Measurements from ENCODE around the gene CD96. TPM values are rescaled to one million over a fixed set of nuclear protein-coding genes. Genes with fewer than 3 reads are reported as not detected.
A peak's percentile ranks its signal among the peaks of the same experiment; 100 is the strongest.

The CD96 gene
- total and polyA plus RNA-seq, 2 experiments from 2014 or later, result 0.91 TPM; not detected in 1

- Mint-ChIP-seq H3K27ac (no peak overlapping the region), H3K4me1 (peaks cover 20% of the 10 kb centered on the region), H3K9me3 (no peaks in the 10 kb centered on the region), H3K27me3 (ENCODE audit: insufficient read depth, low read depth, poor library complexity) (peaks cover 2% of the 10 kb centered on the region), H3K4me3 (no peak overlapping the region), H3K36me3 (ENCODE audit: low read depth) (no peaks in the 10 kb centered on the region)
- ATAC-seq, result no peak
- no peak overlapping the region for H3K4me2 ChIP-seq
- no peak overlapping the region for H3K27ac ChIP-seq (ENCODE audit: low read depth)
- no peak for DNase-seq (ENCODE audit: low spot score)
- no peaks in the 10 kb centered on the region for H3K36me3 ChIP-seq (ENCODE audit: insufficient read depth)
- no peaks in the 10 kb centered on the region for H3F3A ChIP-seq (replicated peaks; ENCODE audit: low read depth)
- no peak for TF ChIP-seq REST (IDR thresholded peaks at IDR 0.05; ENCODE audit: unreplicated experiment)
- TF ChIP-seq EZH2 (IDR thresholded peaks at IDR 0.05; ENCODE audit: low read depth, unreplicated experiment), result no peak
- TF ChIP-seq ETS1 (IDR thresholded peaks at IDR 0.05), result no peak
- TF ChIP-seq POLR2AphosphoS5 (IDR thresholded peaks at IDR 0.05; ENCODE audit: low read depth), result no peak
- TF ChIP-seq JUNB (IDR thresholded peaks at IDR 0.05; ENCODE audit: unreplicated experiment), result no peak
- no peak for TF ChIP-seq EZH2phosphoT487 (IDR thresholded peaks at IDR 0.05; ENCODE audit: unreplicated experiment)
- TF ChIP-seq STAT1 (IDR thresholded peaks at IDR 0.05; ENCODE audit: unreplicated experiment), result no peak
- no peak for TF ChIP-seq ZNF331 (CRISPR knock-in tag; IDR thresholded peaks at IDR 0.05; ENCODE audit: low read depth)
- no peak for TF ChIP-seq NANOG (IDR thresholded peaks at IDR 0.05; ENCODE audit: borderline replicate concordance)
- TF ChIP-seq CREB1 (CRISPR knock-in tag; IDR thresholded peaks at IDR 0.05; ENCODE audit: low read depth), result no peak
- TF ChIP-seq ZNF462 (CRISPR knock-in tag; IDR thresholded peaks at IDR 0.05), result no peak
- TF ChIP-seq ZNF114 (CRISPR knock-in tag; IDR thresholded peaks at IDR 0.05), result no peak
- TF ChIP-seq CTCF (conservative IDR thresholded peaks at IDR 0.05; ENCODE audit: low read depth in 2 of 2), result no peak
- H3K79me2 ChIP-seq (replicated peaks; ENCODE audit: insufficient read depth), result no peaks in the 10 kb centered on the region
- no peaks in the 10 kb centered on the region for H3K27me3 ChIP-seq (ENCODE audit: insufficient read depth)
- 0 out of 2 replicates have a peak, but pooled peaks cover 5% of the 10 kb centered on the region for H3K9me2 ChIP-seq (ENCODE audit: insufficient read depth)
- H4K20me1 ChIP-seq (replicated peaks; ENCODE audit: insufficient read depth), result no peaks in the 10 kb centered on the region
- H3K4me3 ChIP-seq, result no peak overlapping the region
- H2AFZ ChIP-seq, result 0 out of 2 replicates have a peak overlapping the region, but pooled peaks have one; percentile 24
- H3K4me1 ChIP-seq (ENCODE audit: insufficient read depth), result peaks cover 18% of the 10 kb centered on the region
Observed at GRCh38 chr3:111653766-111654165, 111.8 kb downstream of the CD96 start.

Data from GM23338 (cell line).